ENCODE results near the gene PNPT1.
A peak's percentile ranks its signal among the peaks of the same experiment; 100 is the strongest.
"Not testable (repeated sequence)": the region's sequence is repeated elsewhere in the genome, so short reads cannot be mapped to it uniquely, and the experiment has no call there.

PNPT1 gene

DNA sequence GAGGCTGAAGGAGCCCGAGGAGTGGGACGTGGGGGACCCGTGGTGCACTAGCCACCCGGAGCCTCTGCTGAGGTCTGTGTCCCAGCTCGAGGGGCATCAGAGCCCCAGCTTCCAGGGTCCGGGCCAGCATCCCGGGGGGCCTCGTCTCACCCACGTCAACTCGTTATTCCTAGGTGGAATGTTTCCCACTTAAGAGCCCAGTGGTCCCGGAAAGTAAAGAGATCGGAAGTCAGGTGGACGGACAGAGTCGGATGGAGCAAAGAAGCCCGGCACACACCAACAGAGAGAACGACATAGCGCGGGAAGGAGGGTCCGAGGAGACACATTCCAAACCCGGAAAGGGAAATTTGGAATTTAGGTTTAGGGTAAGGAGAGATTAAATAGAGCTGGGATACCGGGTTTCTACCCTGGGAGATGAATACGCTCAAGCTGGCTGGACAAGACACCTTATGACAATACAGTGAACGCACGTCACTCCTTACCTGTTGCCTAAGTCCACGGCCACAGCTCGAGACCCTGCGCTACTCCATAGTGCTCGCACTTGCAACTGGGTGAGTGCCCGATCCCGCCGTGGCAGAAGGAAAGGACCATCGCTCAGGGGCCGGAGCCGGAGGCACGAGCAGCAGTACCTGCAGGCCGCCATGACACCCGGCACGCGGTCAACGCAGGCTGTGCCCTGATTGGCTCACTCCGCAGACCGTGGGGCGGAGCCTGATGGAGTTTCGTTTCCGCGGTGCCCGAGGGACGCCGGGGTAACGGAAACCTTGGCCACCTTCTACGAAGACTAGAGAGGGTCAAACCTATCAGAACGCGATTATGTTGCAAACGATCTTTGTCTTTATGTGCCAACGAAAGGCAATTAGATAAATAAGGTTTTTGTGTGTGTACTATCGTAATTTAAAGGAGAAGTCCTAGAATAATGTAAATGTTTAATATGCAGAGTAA lies at the start of gene PNPT1:
TSS of gene PNPT1 (minus strand) at position 664 of the 945 bp plus-strand sequence. CDS start at position 643, 21 bp downstream.
- DNase-seq = peak; percentile 96 to 98

DNA sequence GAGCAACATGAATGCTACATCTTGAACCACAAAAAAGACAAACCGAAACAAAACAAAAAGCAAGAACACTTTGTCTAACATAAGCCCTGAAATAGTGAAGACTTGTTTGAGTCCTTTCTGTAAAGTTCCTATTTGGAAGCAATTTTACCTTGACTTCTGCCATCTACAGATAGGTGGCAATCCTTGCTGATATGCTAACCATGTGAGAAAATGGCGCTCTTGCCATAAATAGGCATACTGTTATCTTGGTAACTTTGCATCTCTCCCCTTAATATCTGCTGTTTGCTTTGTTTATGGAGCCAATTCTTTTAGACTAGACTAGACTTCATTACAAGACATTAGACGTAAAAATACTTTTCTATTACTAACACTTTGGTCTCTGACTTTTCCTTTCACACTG lies 49.4 kb upstream of the PNPT1 start:
- DNase-seq = no peak

DNA sequence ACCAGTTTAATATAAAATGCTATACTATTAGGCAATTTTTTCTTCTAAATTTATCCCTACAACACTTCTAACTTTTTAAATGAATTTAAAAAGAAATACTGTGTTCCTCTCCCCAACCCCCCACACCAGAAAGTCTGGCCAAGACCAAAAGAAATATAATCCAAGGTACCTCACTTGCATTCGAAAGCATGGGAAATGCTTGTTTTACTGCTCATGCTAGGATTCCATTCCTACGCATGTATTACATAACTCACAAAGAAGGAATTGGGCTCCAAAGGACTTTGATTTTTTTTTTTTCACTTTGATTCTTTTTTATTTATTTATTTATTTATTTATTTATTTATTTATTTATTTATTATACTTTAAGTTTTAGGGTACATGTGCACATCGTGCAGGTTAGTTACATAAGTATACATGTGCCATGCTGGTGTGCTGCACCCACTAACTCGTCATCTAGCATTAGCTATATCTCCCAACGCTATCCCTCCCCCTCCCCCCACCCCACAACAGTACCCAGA lies 42.4 kb upstream of the PNPT1 start:
- not testable (repeated sequence) for DNase-seq

DNA sequence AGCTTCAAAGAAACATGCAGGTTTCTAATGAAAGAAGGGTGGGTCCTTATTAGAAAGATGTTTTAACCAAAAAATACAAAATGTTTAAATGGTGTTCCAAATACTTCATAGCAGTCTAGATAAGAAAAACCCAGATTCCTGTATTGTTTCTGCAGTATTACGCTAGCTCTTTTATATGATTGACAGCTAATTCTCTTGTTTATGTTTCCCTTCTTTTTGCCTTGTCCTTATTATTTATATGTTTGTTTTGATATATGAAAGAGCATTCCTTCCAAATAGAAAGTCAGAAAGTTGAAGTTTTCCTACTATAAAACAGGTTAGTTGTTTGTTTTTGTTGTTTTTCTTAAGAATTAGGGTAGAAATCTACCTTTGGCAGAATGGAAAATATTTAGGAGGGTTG lies 41.1 kb upstream of the PNPT1 start:
- no peak for DNase-seq

DNA sequence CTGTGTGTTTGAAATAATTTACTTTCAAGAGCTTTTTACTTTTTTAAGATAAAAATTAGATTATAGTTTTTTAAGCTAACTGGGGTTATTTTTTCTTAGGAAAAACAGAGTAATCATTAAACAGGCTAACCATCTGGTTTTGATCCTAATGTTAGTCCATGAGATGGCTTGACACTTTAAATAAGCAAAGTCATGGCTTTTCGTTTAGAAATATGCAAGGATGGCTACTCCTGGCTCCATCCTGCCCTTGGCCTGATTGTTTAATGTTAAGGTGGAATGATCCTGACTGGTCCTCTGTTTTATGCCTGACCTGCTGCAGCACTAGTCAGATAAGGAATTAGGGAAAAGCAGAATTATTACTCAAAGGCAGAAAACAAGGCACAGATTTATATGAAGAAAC lies 39.7 kb upstream of the PNPT1 start:
- DNase-seq = no peak

DNA sequence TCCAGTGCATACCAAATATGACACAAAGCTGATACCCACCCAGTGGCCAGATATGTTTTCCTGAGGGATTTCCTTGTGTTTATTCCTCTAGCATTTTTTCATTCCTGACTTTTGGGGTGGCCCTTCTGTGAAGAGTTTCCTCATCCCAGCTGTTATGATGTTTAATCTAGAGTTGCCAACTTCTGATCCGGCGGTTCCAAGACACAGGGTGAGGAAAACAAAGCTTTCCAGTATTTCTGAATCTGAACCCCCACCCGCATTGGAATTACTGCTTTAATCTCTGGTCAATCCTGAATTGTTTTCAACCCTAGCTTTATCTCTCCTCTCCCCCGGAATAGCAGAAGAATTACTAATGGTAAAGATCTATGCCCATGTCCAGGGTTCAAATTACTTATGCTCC lies 39.2 kb upstream of the PNPT1 start:
- DNase-seq = no peak

DNA sequence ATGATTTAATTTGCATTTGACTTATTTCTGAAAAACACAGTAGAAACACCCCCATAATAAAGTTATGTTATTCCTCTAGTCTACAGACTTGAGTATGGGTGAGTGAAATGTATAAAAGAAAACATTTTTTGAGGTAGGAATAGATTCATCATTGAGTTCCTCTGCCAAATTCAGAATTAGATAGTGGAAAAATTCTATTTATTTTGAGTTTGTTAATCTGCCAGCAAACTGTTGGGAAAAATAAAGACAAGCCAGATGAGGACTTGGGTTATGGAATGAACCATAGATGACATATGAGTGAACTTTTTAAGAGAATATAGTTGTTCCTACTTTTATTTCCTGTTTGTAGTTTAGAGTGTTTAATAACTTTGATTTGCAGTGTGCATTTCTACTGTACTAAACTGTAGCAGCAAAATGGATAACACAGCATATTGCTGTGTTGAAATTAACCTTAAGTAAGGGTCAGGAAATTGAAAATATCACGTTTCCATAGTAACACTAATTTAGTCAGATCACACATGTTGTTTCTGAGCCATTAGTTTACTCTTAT lies 35.6 kb upstream of the PNPT1 start:
- DNase-seq = no peak

DNA sequence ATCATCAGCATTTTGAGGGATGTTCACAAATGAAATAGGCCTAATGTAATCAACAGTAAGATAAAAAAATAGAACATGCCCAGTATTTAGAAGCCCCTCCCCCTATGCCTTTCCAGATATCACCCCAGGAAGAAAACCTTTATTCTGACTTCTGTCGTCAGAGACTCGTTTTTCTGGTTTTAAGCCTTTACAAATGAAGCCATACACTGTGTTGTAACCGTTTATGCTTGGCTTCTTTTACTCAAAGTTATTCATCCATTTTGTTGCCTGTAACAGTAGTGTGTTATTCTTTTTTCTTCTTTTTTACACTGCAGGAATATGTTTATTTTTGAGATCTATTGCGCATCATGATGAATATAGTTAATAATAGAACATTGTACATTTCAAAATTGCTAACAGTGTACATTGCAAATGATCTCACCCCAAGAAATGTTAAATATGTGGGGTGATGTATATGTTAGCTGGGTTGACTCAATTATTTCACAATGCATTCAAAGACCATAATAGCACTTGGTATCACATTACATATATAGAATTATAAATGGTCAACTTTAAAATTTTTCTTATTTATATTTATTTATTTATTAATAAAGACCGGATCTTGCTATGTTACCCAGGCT lies 28.1 kb upstream of the PNPT1 start:
- DNase-seq = no peak

DNA sequence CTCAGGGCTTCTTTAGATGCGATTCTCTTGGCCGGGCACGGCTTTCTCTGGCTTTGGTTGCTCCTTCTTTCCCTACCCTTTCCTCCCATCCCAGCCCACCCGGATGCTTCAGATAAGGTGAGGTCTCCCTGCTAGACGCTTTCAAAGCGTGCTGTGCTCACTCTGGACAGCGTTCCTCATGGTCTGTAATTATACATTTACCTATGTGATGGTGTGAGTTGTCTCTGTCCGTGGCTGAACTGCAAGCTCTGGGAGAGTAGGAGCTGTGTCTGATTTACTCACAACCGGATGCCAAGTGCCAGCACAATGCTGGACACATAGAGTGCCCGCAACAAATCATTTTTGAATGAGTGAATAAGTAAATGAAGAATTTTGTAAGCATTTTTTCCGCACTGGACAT lies 26.8 kb upstream of the PNPT1 start:
- no peak for DNase-seq

DNA sequence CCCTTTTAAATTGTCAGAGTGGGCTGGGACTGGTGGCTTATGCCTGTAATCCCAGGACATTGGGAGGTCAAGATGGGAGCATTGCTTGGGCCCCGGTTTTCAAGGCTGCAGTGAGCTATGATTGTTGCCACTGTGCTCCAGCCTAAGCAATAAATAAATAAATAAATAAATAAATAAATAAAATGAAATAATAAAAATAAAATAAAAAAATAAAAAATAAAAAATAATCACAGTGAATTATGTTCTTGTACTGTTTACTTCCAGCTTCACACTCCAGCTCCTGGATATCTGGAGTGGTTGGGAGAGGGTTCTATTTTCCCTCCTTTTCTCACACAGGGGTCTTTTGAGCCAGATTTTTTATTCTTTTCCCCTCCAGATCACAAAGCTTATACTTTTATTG lies 26.2 kb upstream of the PNPT1 start:
- no peak for DNase-seq

DNA sequence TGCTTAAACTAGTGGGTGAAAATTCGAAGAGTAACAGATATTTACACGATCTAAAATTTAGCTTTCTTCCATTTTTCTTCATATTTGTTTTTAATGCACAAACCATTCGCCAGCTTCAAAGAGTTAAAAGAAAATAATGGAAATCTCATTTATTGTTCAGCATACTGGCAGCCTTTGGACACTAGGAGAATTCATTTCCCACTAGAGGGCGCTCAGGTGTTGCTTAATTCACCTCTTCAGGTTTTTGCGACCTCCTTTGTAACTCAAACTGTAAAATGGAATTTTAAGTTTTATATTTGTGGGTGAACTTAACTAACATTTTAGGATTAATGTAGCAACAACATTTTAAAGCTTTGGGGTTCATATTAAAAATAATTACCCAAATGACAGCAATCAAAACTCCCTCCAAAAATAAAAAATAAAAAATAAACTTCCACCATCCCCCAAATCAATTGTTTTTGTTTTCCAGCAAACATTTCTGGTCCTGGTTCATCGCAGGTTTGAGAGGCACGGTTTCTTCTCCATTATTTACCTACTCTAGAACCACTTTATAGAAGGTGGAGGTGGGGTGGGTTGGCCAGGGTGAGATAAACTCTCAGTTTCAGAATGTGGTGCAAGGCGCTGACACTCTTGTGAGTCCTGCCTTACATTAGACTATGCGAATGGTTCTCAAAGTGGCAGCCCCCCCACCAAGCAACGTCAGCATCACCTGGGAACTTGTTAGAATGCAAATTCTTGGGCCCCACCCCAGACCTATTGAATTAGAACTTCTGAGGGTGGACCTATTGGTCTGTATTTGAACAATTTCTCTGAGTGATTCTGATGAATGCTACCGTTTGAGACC lies 24.7 kb upstream of the PNPT1 start:
- DNase-seq = peak; percentile 9 to 59

DNA sequence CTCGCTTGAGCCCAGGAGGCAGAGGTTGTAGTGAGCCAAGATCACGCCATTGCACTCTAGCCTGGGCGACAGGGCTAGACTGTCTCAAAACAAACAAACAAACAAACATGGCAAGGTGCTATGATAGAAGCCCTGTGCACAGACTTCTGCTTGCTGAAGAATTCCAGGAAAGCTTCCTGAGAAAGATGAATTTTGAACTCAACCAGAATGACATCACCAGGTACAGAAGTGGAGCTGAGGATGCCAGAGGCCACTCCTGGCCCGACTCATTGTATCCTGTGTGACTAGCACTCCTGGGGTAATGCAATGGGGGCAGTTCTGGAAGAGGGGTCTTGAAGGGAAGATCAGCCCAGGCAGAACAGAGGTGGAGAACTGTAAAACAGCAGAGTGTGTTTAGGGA lies 22.0 kb upstream of the PNPT1 start:
- no peak for DNase-seq

DNA sequence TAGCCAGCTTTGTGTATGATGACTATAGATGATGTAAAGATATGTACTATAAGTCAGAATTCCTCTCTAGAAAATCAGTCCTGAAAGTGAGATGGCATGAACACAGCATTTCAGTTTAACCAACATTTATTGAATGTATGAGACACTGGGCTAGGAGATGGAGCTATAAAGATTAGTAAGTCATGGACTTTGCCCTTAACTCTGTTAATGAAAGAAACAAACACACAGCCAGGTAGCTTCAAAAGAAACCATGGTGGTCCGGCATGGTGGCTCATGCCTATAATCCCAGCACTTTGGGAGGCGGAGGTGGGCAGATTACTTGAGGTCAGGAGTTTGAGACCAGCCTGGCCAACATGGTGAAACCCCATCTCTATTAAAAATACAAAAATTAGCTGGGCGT lies 21.5 kb upstream of the PNPT1 start:
- DNase-seq = not testable (repeated sequence)

DNA sequence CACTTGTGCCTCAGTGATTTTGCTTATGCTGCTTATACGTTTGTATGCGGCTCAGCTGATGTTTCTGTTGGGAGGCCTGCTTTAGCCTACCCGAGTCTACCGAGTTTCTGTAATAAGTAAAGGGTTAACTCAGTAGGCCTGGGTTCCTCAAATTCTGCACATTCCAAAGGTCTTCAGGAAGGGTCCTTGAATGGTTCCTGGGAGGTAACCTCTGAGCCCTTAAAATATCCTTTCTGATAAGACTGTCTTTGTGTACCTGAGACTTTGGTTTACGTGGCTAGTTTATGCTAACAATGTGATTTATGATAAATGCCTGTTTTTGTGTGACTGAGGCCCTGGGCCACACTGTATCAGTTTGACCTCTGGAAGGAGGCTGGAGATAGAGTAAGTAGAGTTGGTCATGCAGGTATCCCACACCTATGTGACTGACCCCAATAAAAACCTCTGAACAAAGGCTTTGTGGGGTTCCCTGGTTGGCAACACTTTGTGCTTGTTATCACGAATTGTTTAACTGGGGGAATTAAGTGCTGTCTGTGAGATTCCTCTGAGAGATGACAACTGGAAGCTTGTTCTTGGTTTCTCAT lies 18.9 kb upstream of the PNPT1 start:
- DNase-seq = no peak

DNA sequence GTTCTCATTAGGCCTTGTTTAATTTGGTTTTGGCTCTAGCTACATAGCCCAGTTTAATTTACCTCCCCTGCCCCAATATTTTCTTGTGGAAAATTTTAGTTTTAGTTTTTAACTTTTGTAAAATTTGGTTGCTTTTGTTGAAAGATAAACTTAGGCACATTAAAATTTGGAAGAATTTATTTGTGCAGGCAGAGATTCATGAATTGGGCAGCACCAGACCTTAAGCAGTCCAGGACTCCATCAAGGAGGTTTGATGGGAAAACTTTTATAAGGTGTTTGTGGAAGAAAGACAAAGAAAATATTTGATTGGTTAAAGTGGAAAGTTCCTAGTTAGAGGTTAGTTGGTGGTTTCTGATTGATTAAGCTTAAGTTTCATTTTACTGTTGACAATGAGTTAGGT lies 16.4 kb upstream of the PNPT1 start:
- DNase-seq = no peak

DNA sequence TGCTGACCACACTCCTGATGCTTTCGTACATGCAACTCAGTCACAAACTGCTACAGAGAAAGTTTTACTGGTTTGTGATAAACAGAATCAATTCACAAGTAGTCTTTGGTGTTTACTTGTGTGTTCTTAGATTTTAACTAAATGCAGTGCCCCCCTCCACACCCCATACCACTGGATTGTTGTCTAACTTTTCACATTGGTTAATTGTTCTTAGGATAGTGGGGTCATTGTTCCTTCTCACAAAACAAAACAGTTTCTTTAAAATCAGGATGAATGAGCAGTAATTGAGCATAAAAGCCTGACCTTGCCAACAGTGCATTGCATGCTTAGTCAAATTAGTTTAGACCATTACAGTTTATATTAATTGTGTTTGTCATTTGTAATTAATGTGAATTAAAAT lies 14.1 kb upstream of the PNPT1 start:
- DNase-seq = no peak

DNA sequence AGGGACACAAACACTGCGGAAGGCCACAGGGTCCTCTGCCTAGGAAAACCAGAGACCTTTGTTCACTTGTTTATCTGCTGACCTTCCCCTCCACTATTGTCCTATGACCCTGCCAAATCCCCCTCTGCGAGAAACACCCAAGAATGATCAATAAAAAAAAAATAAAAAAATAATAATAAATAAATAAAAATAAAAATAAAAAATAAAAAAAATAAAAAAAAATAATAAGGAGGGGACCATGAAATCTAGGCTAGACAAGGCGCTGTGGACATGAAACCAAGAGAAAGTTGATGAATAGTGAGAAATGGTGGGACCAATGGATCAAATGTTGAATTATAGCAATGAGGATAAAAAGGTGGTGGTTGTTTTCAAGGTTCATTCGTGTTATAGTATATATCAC lies 12.6 kb upstream of the PNPT1 start:
- DNase-seq = not testable (repeated sequence)

DNA sequence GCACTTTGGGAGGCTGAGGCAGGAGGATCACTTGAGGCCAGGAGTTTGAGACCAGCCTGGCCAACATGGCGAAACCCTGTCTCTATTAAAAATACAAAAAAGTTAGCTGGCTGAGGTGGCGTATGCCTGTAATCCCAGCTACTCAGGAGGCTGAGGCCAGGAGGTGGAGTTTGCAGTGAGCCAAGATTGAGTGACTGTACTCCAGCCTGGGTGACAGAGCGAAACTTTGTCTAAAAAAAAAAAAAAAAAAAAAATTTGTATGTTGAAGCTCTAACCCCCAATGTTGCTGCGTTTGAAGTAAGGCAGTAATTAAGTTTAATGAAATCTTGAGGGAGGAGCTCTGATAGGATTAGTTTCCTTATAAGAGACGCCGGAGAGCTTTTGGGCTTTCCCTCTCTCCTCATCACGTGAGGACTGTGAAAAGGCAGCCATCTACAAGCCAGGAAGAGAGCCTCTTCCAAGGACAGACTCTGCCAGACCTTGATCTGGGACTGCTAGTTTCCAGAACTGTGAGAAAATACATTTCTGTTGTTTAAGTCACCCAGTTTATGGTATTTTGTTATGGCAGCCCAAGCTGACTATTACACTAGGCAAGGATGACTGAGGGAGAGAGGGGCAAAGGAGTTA lies 11.5 kb upstream of the PNPT1 start:
- DNase-seq = no peak

DNA sequence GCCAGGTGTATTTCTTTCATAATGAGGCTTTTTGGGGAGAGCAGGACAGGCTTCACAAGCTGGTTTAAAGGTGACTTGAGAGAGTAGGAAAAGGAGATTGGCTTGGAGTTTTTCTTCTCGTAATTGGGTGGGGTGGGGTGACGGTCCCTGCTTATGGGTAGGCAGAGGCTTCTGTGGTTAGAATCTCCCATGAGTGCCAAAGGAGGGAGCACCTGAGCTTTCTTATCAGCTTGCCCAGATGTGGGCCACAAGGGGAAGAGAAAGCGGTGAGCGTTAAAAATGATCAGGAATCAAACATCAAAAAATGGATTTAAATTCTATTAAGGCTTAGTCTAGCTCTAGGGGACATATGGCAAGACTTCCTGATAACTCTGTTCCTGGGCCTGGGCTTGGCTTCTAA lies 9.7 kb upstream of the PNPT1 start:
- DNase-seq = no peak

DNA sequence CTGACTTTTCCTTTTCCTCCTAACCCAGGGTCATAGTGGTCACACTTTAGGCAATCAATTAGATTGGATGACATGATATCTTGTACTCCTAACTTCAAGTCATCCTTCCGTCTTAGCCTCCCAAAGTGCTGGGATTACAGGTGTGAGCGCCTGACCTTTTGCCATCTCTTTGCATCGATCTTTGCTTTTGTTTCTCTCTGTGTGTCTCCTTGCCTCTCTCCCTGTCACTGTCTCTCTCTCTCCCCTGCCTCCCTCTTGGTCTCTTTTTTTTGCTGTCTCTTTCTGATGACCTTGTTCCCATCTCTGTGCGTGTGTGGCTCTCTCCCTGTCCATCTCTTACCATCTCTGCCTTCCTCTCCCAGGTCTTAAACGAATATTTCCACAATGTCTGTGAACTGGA lies 904 bp downstream of the PNPT1 start:
- DNase-seq = peak in 1 of 2 donors; percentile 14

DNA sequence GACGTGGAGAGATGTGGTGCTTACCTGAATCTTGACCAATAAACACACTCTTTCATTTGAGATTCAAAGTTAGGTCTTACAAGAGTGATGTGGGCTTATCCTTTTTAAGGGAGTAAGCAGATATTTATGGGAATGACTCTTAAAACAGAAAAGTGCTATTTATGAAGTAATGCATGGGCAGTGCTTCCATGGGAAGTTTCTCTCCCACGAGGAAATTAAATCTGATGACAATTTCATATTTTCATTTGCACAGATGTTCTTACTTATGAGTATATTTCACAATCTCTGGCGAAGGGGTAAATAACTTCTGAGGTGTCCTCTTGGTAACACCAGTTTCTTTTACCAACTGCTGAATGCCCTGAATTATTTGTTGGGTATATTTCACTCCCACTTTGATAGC lies 21.0 kb downstream of the PNPT1 start:
- DNase-seq = no peak

DNA sequence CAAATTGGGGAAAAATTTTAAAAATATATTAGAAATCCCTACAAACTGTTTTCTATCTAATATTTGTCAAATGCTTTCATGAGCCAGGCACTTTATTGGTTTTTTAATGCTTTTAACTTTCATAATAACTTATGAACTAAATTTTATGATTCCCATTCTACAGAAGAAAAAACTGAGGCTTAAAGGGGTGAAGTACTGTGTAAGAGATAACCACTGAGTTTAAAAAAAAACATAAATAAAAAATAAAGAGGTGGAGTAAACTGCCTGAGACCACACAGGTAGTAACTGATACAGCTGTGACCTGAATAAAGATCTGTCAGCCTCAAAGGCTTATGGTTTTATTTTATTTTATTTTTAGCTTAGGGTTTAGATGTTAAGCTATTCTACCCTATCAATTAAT lies 24.7 kb downstream of the PNPT1 start:
- no peak for DNase-seq

Data from CD4-positive, alpha-beta T cell treated with Interferon alpha-2 for 1 hour (primary cell).